ENCODE results near the gene GRAMD1B. TPM values are rescaled to one million over a fixed set of nuclear protein-coding genes. Genes with fewer than 3 reads are reported as not detected.

The GRAMD1B gene
- total RNA-seq, 1 experiment from 2014 or later: 1.2 TPM

- TF ChIP-seq CTCF (IDR thresholded peaks at IDR 0.05; ENCODE audit: insufficient read depth in 1 of 2, low read depth in 1 of 2, low read length in 1 of 2, severe bottlenecking in 1 of 2, unreplicated experiment in 1 of 2): no peak
- H3K27me3 Mint-ChIP-seq (ENCODE audit: insufficient read depth, unreplicated experiment): peaks cover 19% of the 10 kb centered on the region
- H3K27me3 ChIP-seq (replicated peaks; ENCODE audit: control insufficient read depth, insufficient read depth, low read length): peaks cover 3% of the 10 kb centered on the region; the same call in 1 of the 2 replicates
- no peak for DNase-seq
- H3K4me1 Mint-ChIP-seq (ENCODE audit: low read depth, unreplicated experiment): no peaks in the 10 kb centered on the region
- H3K36me3 ChIP-seq (ENCODE audit: control insufficient read depth, insufficient read depth, low read length): no peaks in the 10 kb centered on the region
- BruUV-seq (replicated peaks): no TSS peak
- no peak overlapping the region for H3K27ac Mint-ChIP-seq (ENCODE audit: unreplicated experiment)
- H3K36me3 Mint-ChIP-seq (ENCODE audit: insufficient read depth, unreplicated experiment): no peaks in the 10 kb centered on the region
- H3K4me3 ChIP-seq (ENCODE audit: low read depth, low read length): no peak overlapping the region
- ChIA-PET POLR2A (no interaction called here), CTCF (interaction anchor here (7.4 kb wide), 1 partner anchor 70 kb away, joined by 170 read pairs; no protein-coding TSS in a partner anchor)
- H3K9me3 ChIP-seq: no peaks in the 10 kb centered on the region
- H3K4me1 ChIP-seq: no peaks in the 10 kb centered on the region
- intact Hi-C loops (cut with micrococcal nuclease; ENCODE audit: unreplicated experiment): loop anchor here (10.0 kb wide), 1 partner anchor 613 kb away; no protein-coding TSS in a partner anchor
- H3K9me3 Mint-ChIP-seq (ENCODE audit: unreplicated experiment): no peaks in the 10 kb centered on the region
- no peak overlapping the region for H3K4me3 Mint-ChIP-seq (ENCODE audit: unreplicated experiment)
Observed at GRCh38 chr11:123477205-123477907, 47.3 kb downstream of the GRAMD1B start.

- ChIA-PET CTCF (interaction anchor here (0.8 to 7.4 kb wide), 16 partner anchors 8 to 614 kb away, joined by 3 to 170 read pairs (median 4); no protein-coding TSS in a partner anchor), POLR2A (interaction anchor here (0.8 kb wide), 1 partner anchor 71 kb away, joined by 3 read pairs; no protein-coding TSS in a partner anchor)
- intact Hi-C loops (cut with micrococcal nuclease; ENCODE audit: unreplicated experiment): loop anchor here (1.0 to 10.0 kb wide), 3 partner anchors 71 to 614 kb away; no protein-coding TSS in a partner anchor
- H3K36me3 Mint-ChIP-seq (ENCODE audit: insufficient read depth, unreplicated experiment): no peaks in the 10 kb centered on the region
- DNase-seq: peak; percentile 71 to 77
- BruUV-seq (replicated peaks): no TSS peak
- TF ChIP-seq CTCF (IDR thresholded peaks at IDR 0.05; ENCODE audit: insufficient read depth in 1 of 2, low read depth in 1 of 2, low read length in 1 of 2, severe bottlenecking in 1 of 2, unreplicated experiment in 1 of 2): peak; percentile 86 to 87
- no peaks in the 10 kb centered on the region for H3K9me3 ChIP-seq
- no peaks in the 10 kb centered on the region for H3K4me1 Mint-ChIP-seq (ENCODE audit: low read depth, unreplicated experiment)
- H3K36me3 ChIP-seq (ENCODE audit: control insufficient read depth, insufficient read depth, low read length): no peaks in the 10 kb centered on the region
- no peaks in the 10 kb centered on the region for H3K4me1 ChIP-seq
- peaks cover 18% of the 10 kb centered on the region for H3K27me3 Mint-ChIP-seq (ENCODE audit: insufficient read depth, unreplicated experiment)
- H3K9me3 Mint-ChIP-seq (ENCODE audit: unreplicated experiment): no peaks in the 10 kb centered on the region
- H3K27me3 ChIP-seq (replicated peaks; ENCODE audit: control insufficient read depth, insufficient read depth, low read length): peaks cover 3% of the 10 kb centered on the region; the same call in 1 of the 2 replicates
- no peak overlapping the region for H3K4me3 ChIP-seq (ENCODE audit: low read depth, low read length)
- H3K27ac Mint-ChIP-seq (ENCODE audit: unreplicated experiment): no peak overlapping the region
- no peak overlapping the region for H3K4me3 Mint-ChIP-seq (ENCODE audit: unreplicated experiment)
Observed at GRCh38 chr11:123478352-123478987, 48.4 kb downstream of the GRAMD1B start.

GRCh38 chr11:123479048-123479837 lies 49.2 kb downstream of the GRAMD1B start:
- peaks cover 20% of the 10 kb centered on the region for H3K27me3 Mint-ChIP-seq (ENCODE audit: insufficient read depth, unreplicated experiment)
- no peak overlapping the region for H3K4me3 Mint-ChIP-seq (ENCODE audit: unreplicated experiment)
- intact Hi-C loops (cut with micrococcal nuclease; ENCODE audit: unreplicated experiment): loop anchor here (10.0 kb wide), 1 partner anchor 614 kb away; no protein-coding TSS in a partner anchor
- POLR2A ChIA-PET: interaction anchor here (0.8 kb wide), 1 partner anchor 72 kb away, joined by 3 read pairs; no protein-coding TSS in a partner anchor
- H3K4me3 ChIP-seq (ENCODE audit: low read depth, low read length): no peak overlapping the region
- H3K4me1 ChIP-seq: no peaks in the 10 kb centered on the region
- TF ChIP-seq CTCF (IDR thresholded peaks at IDR 0.05; ENCODE audit: insufficient read depth in 1 of 2, low read depth in 1 of 2, low read length in 1 of 2, severe bottlenecking in 1 of 2, unreplicated experiment in 1 of 2): no peak
- no peaks in the 10 kb centered on the region for H3K36me3 Mint-ChIP-seq (ENCODE audit: insufficient read depth, unreplicated experiment)
- no peaks in the 10 kb centered on the region for H3K9me3 Mint-ChIP-seq (ENCODE audit: unreplicated experiment)
- H3K36me3 ChIP-seq (ENCODE audit: control insufficient read depth, insufficient read depth, low read length): no peaks in the 10 kb centered on the region
- H3K27ac Mint-ChIP-seq (ENCODE audit: unreplicated experiment): no peak overlapping the region
- CTCF ChIA-PET: interaction anchor here (0.8 to 7.4 kb wide), 16 partner anchors 8 to 615 kb away, joined by 3 to 170 read pairs (median 4); no protein-coding TSS in a partner anchor
- no peaks in the 10 kb centered on the region for H3K9me3 ChIP-seq
- DNase-seq: no peak
- peaks cover 3% of the 10 kb centered on the region; the same call in 1 of the 2 replicates for H3K27me3 ChIP-seq (replicated peaks; ENCODE audit: control insufficient read depth, insufficient read depth, low read length)
- no peaks in the 10 kb centered on the region for H3K4me1 Mint-ChIP-seq (ENCODE audit: low read depth, unreplicated experiment)
- no TSS peak for BruUV-seq (replicated peaks)

Measured in Caco-2 (cell line).